Measurements from ENCODE around the gene GLT8D1. TPM values are rescaled to one million over a fixed set of nuclear protein-coding genes. Genes with fewer than 3 reads are reported as not detected.

Gene GLT8D1
- total RNA-seq, 1 experiment from 2014 or later = 42.2 TPM

- BruUV-seq (replicated peaks) = no TSS peak
- ChIA-PET CTCF (no interaction called here), POLR2A (no interaction called here)
- H3K27ac Mint-ChIP-seq (ENCODE audit: low read depth, unreplicated experiment) = no peak overlapping the region
- H3K4me3 Mint-ChIP-seq (ENCODE audit: unreplicated experiment) = no peak overlapping the region
- no peak for DNase-seq (ENCODE audit: unreplicated experiment)
- no peaks in the 10 kb centered on the region for H3K4me1 Mint-ChIP-seq (ENCODE audit: insufficient read depth, unreplicated experiment)
- TF ChIP-seq, protein P1, sequence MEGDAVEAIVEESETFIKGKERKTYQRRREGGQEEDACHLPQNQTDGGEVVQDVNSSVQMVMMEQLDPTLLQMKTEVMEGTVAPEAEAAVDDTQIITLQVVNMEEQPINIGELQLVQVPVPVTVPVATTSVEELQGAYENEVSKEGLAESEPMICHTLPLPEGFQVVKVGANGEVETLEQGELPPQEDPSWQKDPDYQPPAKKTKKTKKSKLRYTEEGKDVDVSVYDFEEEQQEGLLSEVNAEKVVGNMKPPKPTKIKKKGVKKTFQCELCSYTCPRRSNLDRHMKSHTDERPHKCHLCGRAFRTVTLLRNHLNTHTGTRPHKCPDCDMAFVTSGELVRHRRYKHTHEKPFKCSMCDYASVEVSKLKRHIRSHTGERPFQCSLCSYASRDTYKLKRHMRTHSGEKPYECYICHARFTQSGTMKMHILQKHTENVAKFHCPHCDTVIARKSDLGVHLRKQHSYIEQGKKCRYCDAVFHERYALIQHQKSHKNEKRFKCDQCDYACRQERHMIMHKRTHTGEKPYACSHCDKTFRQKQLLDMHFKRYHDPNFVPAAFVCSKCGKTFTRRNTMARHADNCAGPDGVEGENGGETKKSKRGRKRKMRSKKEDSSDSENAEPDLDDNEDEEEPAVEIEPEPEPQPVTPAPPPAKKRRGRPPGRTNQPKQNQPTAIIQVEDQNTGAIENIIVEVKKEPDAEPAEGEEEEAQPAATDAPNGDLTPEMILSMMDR (IDR thresholded peaks at IDR 0.05; ENCODE audit: unreplicated experiment) = no peak
- H3K27me3 Mint-ChIP-seq (ENCODE audit: insufficient read depth, unreplicated experiment) = no peaks in the 10 kb centered on the region
- no peaks in the 10 kb centered on the region for H3K9me3 Mint-ChIP-seq (ENCODE audit: unreplicated experiment)
- intact Hi-C loops (cut with micrococcal nuclease) = no loop called here
- H3K36me3 Mint-ChIP-seq (ENCODE audit: insufficient read depth, unreplicated experiment) = peaks cover 98% of the 10 kb centered on the region
Observed at GRCh38 chr3:52645549-52645948, 60.0 kb downstream of the GLT8D1 start.

Other genes with a start within 250 kb of the GLT8D1 start
- gene STAB1, start 210.5 kb downstream of the GLT8D1 start, total RNA-seq (2022) = not detected in 2 replicates
- gene NT5DC2, start 171.9 kb downstream of the GLT8D1 start, total RNA-seq (2022) = 28.9 and 36.9 TPM in 2 replicates
- gene UQCC5, start 169.2 kb downstream of the GLT8D1 start, total RNA-seq (2022) = 22.6 and 25.9 TPM in 2 replicates
- gene PBRM1, start 19.9 kb downstream of the GLT8D1 start, total RNA-seq (2022) = 49.3 and 56.9 TPM in 2 replicates
- gene GNL3, start 19.8 kb downstream of the GLT8D1 start, total RNA-seq (2022) = 163 and 200 TPM in 2 replicates
- gene SPCS1, start 315 bp upstream of the GLT8D1 start, total RNA-seq (2022) = 135 and 172 TPM in 2 replicates
- gene NEK4, start 65.1 kb upstream of the GLT8D1 start, total RNA-seq (2022) = 24.6 and 32.1 TPM in 2 replicates
- gene ITIH1, start 71.8 kb upstream of the GLT8D1 start, total RNA-seq (2022) = not detected in 2 replicates
- not detected in 2 replicates for gene ITIH3, start 89.0 kb upstream of the GLT8D1 start, total RNA-seq (2022)
- gene ITIH4, start 124.9 kb upstream of the GLT8D1 start, total RNA-seq (2022) = 0.58 and 2.9 TPM in 2 replicates
- 2.3 TPM in 1 of 2 replicates, not detected in the other for gene MUSTN1, start 129.2 kb upstream of the GLT8D1 start, total RNA-seq (2022)
- gene STIMATE, start 191.8 kb upstream of the GLT8D1 start, total RNA-seq (2022) = 12.0 and 12.9 TPM in 2 replicates